AG10803 (cell line): ENCODE results near the gene PRELID3B.

Experiments
- DNase-seq: peaks from one replicate; pipeline ENCODE4 v3.0.0; 2010; ENCODE audit warnings: low read depth
- H3K4me3 ChIP-seq: 2 replicates; pipeline ENCODE4 v1.5.1; 2011; ENCODE audit warnings: mild to moderate bottlenecking, low read length, control low read depth
- TF ChIP-seq, protein P1 (sequence below): conservative IDR thresholded peaks from 2 replicates; pipeline ENCODE4 v1.5.1; 2011; ENCODE audit warnings: mild to moderate bottlenecking, low read length, control low read depth, inconsistent platforms

PRELID3B gene

DNA sequence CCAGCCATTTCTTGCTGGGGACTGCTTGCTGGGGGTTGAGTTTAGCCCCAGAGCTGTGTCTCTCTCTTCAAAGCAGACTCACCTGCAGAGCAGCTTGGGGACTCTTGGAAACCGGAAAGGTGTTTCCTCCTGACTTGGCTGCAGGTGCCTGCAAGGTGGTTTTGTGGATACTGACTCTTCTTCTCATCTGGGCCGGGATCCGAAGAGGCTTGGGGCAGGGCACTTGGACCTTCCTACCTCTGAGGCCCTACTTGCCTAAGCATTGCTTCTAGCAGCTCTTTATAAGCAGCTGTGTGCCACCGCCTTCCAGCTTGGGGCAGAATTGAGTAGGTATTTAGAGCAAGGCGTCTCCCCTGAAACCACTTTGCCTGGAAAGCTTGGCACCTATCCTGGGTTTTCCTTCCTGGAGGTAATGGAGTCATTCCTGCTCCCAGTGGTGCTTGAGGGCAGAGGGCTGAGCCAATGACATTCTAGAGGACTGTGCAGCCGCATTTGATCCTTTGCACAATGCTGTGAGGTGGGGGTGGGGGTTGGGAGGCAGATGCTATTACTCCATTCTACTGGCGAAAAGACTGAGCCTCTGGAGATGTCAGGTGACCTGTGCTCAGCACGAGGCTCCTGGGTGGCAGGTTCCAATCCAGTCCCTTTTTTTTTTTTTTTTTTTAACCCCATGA lies 32.1 kb downstream of the PRELID3B start:
- H3K4me3 ChIP-seq: no peak overlapping the region
- no peak for DNase-seq
- TF ChIP-seq, protein P1, sequence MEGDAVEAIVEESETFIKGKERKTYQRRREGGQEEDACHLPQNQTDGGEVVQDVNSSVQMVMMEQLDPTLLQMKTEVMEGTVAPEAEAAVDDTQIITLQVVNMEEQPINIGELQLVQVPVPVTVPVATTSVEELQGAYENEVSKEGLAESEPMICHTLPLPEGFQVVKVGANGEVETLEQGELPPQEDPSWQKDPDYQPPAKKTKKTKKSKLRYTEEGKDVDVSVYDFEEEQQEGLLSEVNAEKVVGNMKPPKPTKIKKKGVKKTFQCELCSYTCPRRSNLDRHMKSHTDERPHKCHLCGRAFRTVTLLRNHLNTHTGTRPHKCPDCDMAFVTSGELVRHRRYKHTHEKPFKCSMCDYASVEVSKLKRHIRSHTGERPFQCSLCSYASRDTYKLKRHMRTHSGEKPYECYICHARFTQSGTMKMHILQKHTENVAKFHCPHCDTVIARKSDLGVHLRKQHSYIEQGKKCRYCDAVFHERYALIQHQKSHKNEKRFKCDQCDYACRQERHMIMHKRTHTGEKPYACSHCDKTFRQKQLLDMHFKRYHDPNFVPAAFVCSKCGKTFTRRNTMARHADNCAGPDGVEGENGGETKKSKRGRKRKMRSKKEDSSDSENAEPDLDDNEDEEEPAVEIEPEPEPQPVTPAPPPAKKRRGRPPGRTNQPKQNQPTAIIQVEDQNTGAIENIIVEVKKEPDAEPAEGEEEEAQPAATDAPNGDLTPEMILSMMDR: no peak

DNA sequence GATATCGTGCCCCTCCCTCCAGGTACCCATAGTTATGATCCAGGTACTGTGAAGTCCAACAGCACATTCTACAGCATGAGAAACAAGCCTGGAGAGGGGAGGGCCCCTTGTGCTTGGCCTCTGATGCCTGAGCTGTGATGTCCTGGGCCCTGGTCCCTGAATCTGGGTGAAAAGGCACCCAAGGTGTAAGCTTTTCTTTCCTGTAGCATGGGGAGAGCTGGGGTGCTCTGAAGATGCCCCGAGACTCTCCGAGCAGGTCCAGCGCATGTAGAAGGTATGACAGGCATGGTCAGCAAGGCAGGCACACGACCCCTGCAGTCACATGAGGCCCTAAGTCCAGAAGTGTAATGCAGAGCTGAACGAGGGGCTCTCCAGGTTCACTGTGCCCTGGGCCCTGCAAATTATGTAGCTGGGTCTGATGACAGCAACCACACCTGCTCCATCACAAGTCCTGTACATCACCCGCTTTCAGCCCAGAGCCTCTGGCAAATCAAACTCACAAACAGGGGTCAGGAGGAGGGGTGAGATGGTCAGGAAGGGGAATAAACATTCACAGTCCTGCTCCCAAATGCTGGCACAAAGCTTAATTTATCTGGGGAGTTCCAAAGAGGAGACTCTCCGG lies 33.8 kb downstream of the PRELID3B start:
- DNase-seq: no peak
- TF ChIP-seq, protein P1: no peak
- no peak overlapping the region for H3K4me3 ChIP-seq

DNA sequence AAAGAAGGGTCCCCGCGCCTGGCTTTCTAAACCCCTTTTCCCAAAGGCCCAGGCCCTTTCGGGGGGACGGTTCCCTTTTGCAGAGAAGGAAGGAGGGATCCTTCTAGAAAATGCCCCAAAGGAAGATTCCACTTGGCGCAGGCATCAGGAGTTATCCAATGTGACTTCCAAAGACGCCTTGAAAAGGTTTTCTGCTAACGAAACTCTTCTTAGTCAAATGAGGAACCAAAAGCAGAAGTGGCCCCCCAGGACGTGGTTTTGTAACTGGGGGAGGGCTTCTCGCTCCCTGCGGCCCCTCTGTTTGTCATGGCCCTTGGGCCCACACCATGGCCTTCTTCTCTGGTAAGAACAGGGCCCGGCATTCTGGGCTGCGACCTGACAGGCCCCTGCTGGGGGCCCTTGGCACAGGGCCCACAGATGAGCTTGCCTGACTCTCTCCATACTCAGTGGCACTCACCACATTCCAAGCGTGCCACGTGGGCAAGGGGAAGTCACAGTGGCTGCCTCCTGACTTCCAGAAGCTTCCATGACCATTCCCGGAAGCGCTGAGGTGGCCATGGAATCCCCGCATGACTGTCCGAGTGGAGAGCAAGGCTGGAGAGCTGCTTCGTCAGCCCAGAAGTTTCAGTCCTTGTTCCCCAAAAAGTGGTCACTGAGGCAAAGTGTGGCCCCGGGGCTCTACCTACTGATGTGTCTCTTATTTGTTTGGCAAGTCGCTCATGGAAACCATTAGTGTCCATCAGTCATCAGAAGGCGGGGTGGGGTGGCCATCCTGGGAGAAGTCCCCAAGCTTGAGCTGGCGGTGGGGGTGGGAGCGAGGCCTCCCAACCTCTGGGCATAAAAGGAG lies 34.7 kb downstream of the PRELID3B start:
- TF ChIP-seq, protein P1: no peak
- no peak for DNase-seq
- H3K4me3 ChIP-seq: peak overlapping the region; percentile 40

DNA sequence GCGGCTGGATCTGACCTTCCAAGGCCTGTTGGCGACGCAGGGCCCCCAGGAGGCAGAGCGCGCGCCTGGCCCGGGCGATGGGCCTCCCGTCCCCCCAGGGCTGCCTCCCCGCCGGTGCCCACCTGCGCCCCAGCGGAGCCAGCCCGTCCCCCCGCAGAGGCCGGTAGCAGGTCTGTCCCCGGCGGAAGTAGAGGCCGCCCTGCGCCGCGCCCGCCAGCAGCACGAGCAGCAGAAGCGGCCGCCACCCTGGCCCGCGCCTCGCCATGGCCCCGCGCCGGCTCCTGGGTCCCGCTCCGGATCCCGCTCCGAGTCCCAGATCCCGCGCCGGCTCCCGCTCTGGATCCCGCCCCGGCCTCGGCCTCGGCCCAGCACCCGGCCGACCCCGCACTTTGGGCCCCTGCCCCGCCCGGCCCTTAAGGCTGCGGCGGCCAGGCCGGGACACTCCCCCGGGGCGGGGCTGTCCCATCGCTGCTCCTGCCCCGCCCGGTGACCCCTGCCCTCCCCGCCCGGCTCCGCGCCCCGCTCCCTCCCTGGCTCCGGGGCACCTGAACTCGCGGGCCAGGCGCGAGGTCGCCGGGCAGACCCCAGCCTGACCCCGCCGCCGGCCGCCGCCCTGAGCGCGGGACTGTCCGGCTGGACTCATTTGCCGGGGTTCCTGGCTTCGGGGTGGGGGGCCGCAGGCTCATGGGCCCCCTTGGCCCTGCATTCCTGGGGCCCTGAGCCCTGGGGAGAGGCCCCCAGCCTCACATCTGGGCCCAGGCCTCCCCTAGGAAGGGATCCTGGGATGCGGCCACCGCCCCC lies 35.5 kb downstream of the PRELID3B start, which contains the start of gene CTSZ:
CTSZ (minus strand) TSS at position 391 of the 801 bp plus-strand sequence; CDS start at position 265, 126 bp downstream.
- peak; percentile 57 for DNase-seq
- TF ChIP-seq, protein P1: no peak
- H3K4me3 ChIP-seq: peak within 1 kb of the TSS; percentile 85

DNA sequence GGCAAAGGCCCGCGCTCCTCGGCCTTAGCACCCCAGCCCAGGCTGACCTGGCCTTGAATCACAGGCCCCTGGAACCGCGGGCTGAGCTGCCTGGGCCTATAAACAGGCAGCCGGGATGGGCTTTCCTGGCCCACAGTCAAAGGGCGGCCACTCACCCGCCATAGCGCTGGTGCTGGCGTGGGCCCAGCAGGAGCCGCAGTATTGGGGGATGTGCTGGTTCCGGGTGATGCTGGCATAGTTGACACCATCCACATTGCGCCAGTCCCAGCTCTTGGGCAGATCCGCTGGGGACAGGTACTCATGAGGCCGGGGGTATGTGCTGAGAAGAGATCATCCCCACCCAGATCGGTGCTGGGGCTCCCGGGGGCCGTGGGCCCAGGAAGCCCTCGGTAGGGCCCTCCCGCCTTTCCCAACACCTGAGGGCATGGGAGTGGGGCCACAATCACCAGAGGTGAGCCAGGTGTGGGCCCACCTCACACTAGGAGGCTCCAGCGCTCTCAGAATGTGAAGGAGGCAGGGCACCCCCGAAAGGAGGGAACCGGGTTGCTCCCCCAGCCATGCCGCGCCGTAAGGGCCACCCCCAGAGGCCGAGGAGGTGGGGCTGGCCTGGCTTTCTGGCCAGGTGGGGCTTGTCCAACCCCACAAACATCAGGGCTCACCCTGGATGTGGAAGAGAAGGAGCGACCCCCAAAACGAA lies 36.3 kb downstream of the PRELID3B start:
- H3K4me3 ChIP-seq: peak overlapping the region; percentile 85
- peak; percentile 42 for DNase-seq
- TF ChIP-seq, protein P1: no peak

DNA sequence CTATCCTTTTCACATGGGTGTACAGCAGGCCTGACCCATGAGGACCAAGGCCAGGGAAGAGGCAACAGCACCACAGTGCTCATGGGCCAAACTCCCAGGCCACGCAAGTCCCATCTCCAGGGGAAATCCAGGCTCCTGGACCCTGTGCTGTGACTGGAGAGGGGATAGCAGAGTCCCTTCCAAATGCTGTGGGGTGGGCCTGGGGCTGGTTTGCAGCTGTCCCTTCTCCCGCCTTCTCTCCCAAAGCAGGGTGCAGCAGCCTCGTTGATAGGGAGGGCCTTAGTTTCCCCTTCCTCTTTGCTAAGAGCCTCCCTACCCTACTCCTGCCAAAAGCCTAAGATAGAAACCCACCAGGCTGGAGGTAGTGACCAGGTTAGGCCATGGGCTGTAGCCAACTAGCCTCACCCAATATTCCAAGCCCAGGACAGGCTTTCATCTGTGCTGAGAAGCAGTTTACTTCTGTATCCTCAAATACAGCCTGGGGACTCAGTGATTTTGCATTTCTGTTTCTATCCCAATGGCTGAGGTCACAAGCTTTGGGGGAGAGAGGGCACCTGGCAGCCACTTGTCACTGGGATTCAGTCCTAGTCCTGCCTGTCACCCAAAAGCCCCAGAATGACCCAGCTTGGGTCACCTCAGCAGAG lies 36.9 kb downstream of the PRELID3B start:
- no peak for DNase-seq
- TF ChIP-seq, protein P1: no peak
- H3K4me3 ChIP-seq: peak overlapping the region; percentile 85
